ENCODE measurements around the gene PSMB7. TPM values are rescaled to one million over a fixed set of nuclear protein-coding genes. Genes with fewer than 3 reads are reported as not detected.
A peak's percentile ranks its signal among the peaks of the same experiment; 100 is the strongest.

Gene PSMB7
- total RNA-seq (2021), result 355 and 380 TPM in 2 replicates
- percentile 97 among the genes with signal in this experiment for Bru-seq, nascent RNA
- percentile 88 among the genes with signal in this experiment for BruChase-seq, experiment 1, labeled RNA remaining after a 2-hour chase
- percentile 82 among the genes with signal in this experiment for BruChase-seq, experiment 2, labeled RNA remaining after a 6-hour chase
- long read RNA-seq, transcript PSMB7-201 (8 exons, 980 nt), result major isoform, 540 of 570 reads
- long read RNA-seq, partial matches to known transcripts, result 11 of 570 reads
- long read RNA-seq, other reads (novel, unspliced or antisense), result 19 of 570 reads

GRCh38 chr9:124415102-124415851 is at the start of gene PSMB7:
Gene PSMB7, minus strand, starts transcription at chr9:124415442. Its CDS starts 17 bp downstream, at chr9:124415425.
- TF ChIP-seq EZH2 (IDR thresholded peaks at IDR 0.05; ENCODE audit: borderline replicate concordance, low read depth, low read length, poor library complexity, severe bottlenecking) (no peak), CTCF (conservative IDR thresholded peaks at IDR 0.05; ENCODE audit: low read depth, low read length) (peak; percentile 85)
- Histone ChIP-seq H3K4me3 (ENCODE audit: low read depth, low read length, poor library complexity, severe bottlenecking) (peak within 1 kb of the TSS; percentile 74), H3K9me3 (ENCODE audit: low read depth, low read length, poor library complexity, severe bottlenecking) (peaks cover 3% of the 10 kb centered on the region), H3K36me3 (ENCODE audit: insufficient read depth, low read length, poor library complexity, severe bottlenecking) (peaks cover 40% of the 10 kb centered on the region), H3K4me1 (ENCODE audit: insufficient read depth, low read length, poor library complexity, severe bottlenecking) (peaks cover 20% of the 10 kb centered on the region), H3K27ac (ENCODE audit: low read depth, low read length, poor library complexity, severe bottlenecking) (peak within 1 kb of the TSS; percentile 80), H3K27me3 (replicated peaks; ENCODE audit: insufficient read depth, low read depth, low read length, poor library complexity) (no peaks in the 10 kb centered on the region)
- DNase-seq (ENCODE audit: low spot score), result peak; percentile 98
- intact Hi-C loops (cut with micrococcal nuclease; ENCODE audit: unreplicated experiment), result loop anchor here (5.0 to 10.0 kb wide), 3 partner anchors 297 to 440 kb away; partner anchors contain the start of gene WDR38
- ChIA-PET CTCF (no interaction called here), POLR2A (ENCODE audit: low non-redundant PET) (no interaction called here)
- BruUV-seq (replicated peaks), result no TSS peak

DNA sequence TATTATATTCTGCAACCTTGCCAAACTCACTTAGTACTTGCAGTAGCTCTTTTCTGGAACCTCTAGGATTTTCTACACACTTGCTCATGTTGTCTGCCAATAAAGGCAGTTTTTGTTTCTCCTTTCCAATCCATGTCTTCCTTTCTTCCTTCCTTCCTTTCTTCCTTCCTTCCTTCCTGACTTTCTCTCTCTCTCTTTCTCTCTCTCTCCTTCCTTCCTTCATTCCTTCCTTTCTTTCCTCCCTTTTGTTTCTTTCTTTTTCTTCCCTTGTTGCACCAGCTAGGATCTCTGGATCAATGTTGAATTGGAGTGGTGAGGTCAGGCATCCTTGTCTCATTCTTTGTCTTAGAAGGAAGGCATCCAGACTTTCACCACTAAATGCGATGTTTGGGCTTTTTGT is 47.5 kb upstream of the PSMB7 start:
- no peak for TF ChIP-seq CTCF (conservative IDR thresholded peaks at IDR 0.05; ENCODE audit: low read depth, low read length)
- TF ChIP-seq EZH2 (IDR thresholded peaks at IDR 0.05; ENCODE audit: borderline replicate concordance, low read depth, low read length, poor library complexity, severe bottlenecking), result no peak
- ChIA-PET POLR2A (ENCODE audit: low non-redundant PET) (interaction anchor here (0.7 kb wide), 1 partner anchor 29 kb away, joined by 4 read pairs; no protein-coding TSS in a partner anchor), CTCF (no interaction called here)
- Histone ChIP-seq H3K36me3 (ENCODE audit: insufficient read depth, low read length, poor library complexity, severe bottlenecking) (no peaks in the 10 kb centered on the region), H3K4me3 (ENCODE audit: low read depth, low read length, poor library complexity, severe bottlenecking) (no peak overlapping the region), H3K27me3 (replicated peaks; ENCODE audit: insufficient read depth, low read depth, low read length, poor library complexity) (peaks cover 15% of the 10 kb centered on the region), H3K4me1 (ENCODE audit: insufficient read depth, low read length, poor library complexity, severe bottlenecking) (no peaks in the 10 kb centered on the region), H3K27ac (ENCODE audit: low read depth, low read length, poor library complexity, severe bottlenecking) (no peak overlapping the region), H3K9me3 (ENCODE audit: low read depth, low read length, poor library complexity, severe bottlenecking) (no peaks in the 10 kb centered on the region)
- DNase-seq (ENCODE audit: low spot score), result no peak
- intact Hi-C loops (cut with micrococcal nuclease; ENCODE audit: unreplicated experiment), result no loop called here
- no TSS peak for BruUV-seq (replicated peaks)

GRCh38 chr9:124458441-124458840 is 43.2 kb upstream of the PSMB7 start:
- H3K9me3 ChIP-seq (ENCODE audit: low read depth, low read length, poor library complexity, severe bottlenecking), result no peaks in the 10 kb centered on the region
- no peaks in the 10 kb centered on the region for H3K36me3 ChIP-seq (ENCODE audit: insufficient read depth, low read length, poor library complexity, severe bottlenecking)
- ChIA-PET CTCF (no interaction called here), POLR2A (ENCODE audit: low non-redundant PET) (no interaction called here)
- intact Hi-C loops (cut with micrococcal nuclease; ENCODE audit: unreplicated experiment), result no loop called here
- DNase-seq (ENCODE audit: low spot score), result no peak
- no TSS peak for BruUV-seq (replicated peaks)
- TF ChIP-seq CTCF (conservative IDR thresholded peaks at IDR 0.05; ENCODE audit: low read depth, low read length) (no peak), EZH2 (IDR thresholded peaks at IDR 0.05; ENCODE audit: borderline replicate concordance, low read depth, low read length, poor library complexity, severe bottlenecking) (no peak)
- H3K4me3 ChIP-seq (ENCODE audit: low read depth, low read length, poor library complexity, severe bottlenecking), result no peak overlapping the region
- no peak overlapping the region for H3K27ac ChIP-seq (ENCODE audit: low read depth, low read length, poor library complexity, severe bottlenecking)
- H3K27me3 ChIP-seq (replicated peaks; ENCODE audit: insufficient read depth, low read depth, low read length, poor library complexity), result peaks cover 14% of the 10 kb centered on the region
- no peaks in the 10 kb centered on the region for H3K4me1 ChIP-seq (ENCODE audit: insufficient read depth, low read length, poor library complexity, severe bottlenecking)
